Measurements from ENCODE around the gene POU5F1.

Gene POU5F1

GRCh38 chr6:31138982-31139381 lies 31.5 kb downstream of the POU5F1 start, which contains the start of gene PSORS1C2:
Gene PSORS1C2, minus strand, starts transcription at chr6:31139066. Its CDS starts 40 bp downstream, at chr6:31139026.
- DNase-seq: no peak

GRCh38 chr6:31135710-31136109 lies 34.8 kb downstream of the POU5F1 start:
- no peak for DNase-seq

- no peak for DNase-seq
Measured at GRCh38 chr6:31132806-31133205, 37.7 kb downstream of the POU5F1 start.

- no peak for DNase-seq
Measured at GRCh38 chr6:31131595-31131994, 38.9 kb downstream of the POU5F1 start.

GRCh38 chr6:31130751-31131150 lies 39.7 kb downstream of the POU5F1 start:
- no peak for DNase-seq

- no peak for DNase-seq
Measured at GRCh38 chr6:31129130-31129529, 41.4 kb downstream of the POU5F1 start.

- DNase-seq: peak; percentile 35
Measured at GRCh38 chr6:31128093-31128676, 42.3 kb downstream of the POU5F1 start.

GRCh38 chr6:31126396-31127175 lies 43.9 kb downstream of the POU5F1 start:
- DNase-seq: no peak

- DNase-seq: no peak
Measured at GRCh38 chr6:31125586-31126363, 44.7 kb downstream of the POU5F1 start.

- DNase-seq: no peak
Measured at GRCh38 chr6:31125162-31125561, 45.3 kb downstream of the POU5F1 start.

GRCh38 chr6:31122791-31123706 lies 47.4 kb downstream of the POU5F1 start:
- no peak for DNase-seq

- no peak for DNase-seq
Measured at GRCh38 chr6:31121131-31121790, 49.2 kb downstream of the POU5F1 start.

- DNase-seq: no peak
Measured at GRCh38 chr6:31120151-31120915, 50.1 kb downstream of the POU5F1 start, which contains the start of gene CDSN. Gene CDSN, minus strand, starts transcription at chr6:31120446. Its CDS starts 27 bp downstream, at chr6:31120419.

GRCh38 chr6:31118178-31118577 lies 52.3 kb downstream of the POU5F1 start:
- DNase-seq: no peak

- DNase-seq: no peak
Measured at GRCh38 chr6:31116661-31117385, 53.7 kb downstream of the POU5F1 start.

- DNase-seq: no peak
Measured at GRCh38 chr6:31115941-31116560, 54.4 kb downstream of the POU5F1 start.

- no peak for DNase-seq
Measured at GRCh38 chr6:31114970-31115849, 55.3 kb downstream of the POU5F1 start.

- no peak for DNase-seq
Measured at GRCh38 chr6:31114541-31114878, 56.0 kb downstream of the POU5F1 start, which contains the start of gene PSORS1C1. Gene PSORS1C1, plus strand, starts transcription at chr6:31114800. Its CDS starts 14,833 bp downstream, at chr6:31129633.

All from NCI-H2227 treated with DMSO at 0.1 percent for 48 hours (cell line).